ENCODE data around the gene ARHGAP32. TPM values are rescaled to one million over a fixed set of nuclear protein-coding genes. Genes with fewer than 3 reads are reported as not detected.

Gene ARHGAP32
- polyA plus RNA-seq, 1 of the 3 experiments (the other 2 are of a cell fraction), result 4.8 TPM

- CTCF ChIA-PET, result interaction anchor here (1.1 to 34.0 kb wide), 3 partner anchors 16 to 51 kb away, joined by 3 to 872 read pairs (median 113); partner anchors contain the start of gene KCNJ5
- Histone ChIP-seq H3K9me2 (no peaks in the 10 kb centered on the region), H3K4me3 (ENCODE audit: low read depth in 2 of 2, low read length in 1 of 2) (no peak overlapping the region), H4K20me1 (ENCODE audit: insufficient read depth) (no peaks in the 10 kb centered on the region), H3K36me3 (replicated peaks in 1 of 2; ENCODE audit: control insufficient read depth in 1 of 2, insufficient read depth in 2 of 2, low read length in 1 of 2) (no peaks in the 10 kb centered on the region), H3K9me3 (no peaks in the 10 kb centered on the region), H3K9ac (no peak overlapping the region), H3F3A (replicated peaks; ENCODE audit: insufficient read depth) (no peaks in the 10 kb centered on the region), H3K27me3 (ENCODE audit: insufficient read depth) (no peaks in the 10 kb centered on the region), H3K4me1 (ENCODE audit: control insufficient read depth in 1 of 2, insufficient read depth in 2 of 2, low read depth in 1 of 2, low read length in 1 of 2) (no peaks in the 10 kb centered on the region; a peak in 1 of 4 replicates), H3K27ac (ENCODE audit: low read depth in 2 of 2, low read length in 1 of 2) (no peak overlapping the region), H2AFZ (ENCODE audit: low read depth) (no peak overlapping the region), H3K4me2 (no peak overlapping the region), H3K79me2 (ENCODE audit: insufficient read depth) (no peaks in the 10 kb centered on the region)
- WGBS (ENCODE audit: low lambda C conversion rate), result 76% methylated on average over 5 of the region's 15 CpGs
- DNase-seq, result no peak
- TF ChIP-seq FOXM1 (IDR thresholded peaks at IDR 0.05; ENCODE audit: low read depth) (no peak), RFX5 (IDR thresholded peaks at IDR 0.05; ENCODE audit: low read length) (no peak), CTCF (IDR thresholded peaks at IDR 0.05) (no peak), MEF2A (IDR thresholded peaks at IDR 0.05; ENCODE audit: borderline replicate concordance, low read depth) (no peak), GABPA (IDR thresholded peaks at IDR 0.05; ENCODE audit: low read depth) (no peak), YY1 (IDR thresholded peaks at IDR 0.05; ENCODE audit: low read depth) (no peak), RAD21 (IDR thresholded peaks at IDR 0.05; ENCODE audit: low read length) (no peak), TCF12 (IDR thresholded peaks at IDR 0.05) (no peak), SIN3A (IDR thresholded peaks at IDR 0.05; ENCODE audit: borderline replicate concordance, low read depth, low read length) (no peak), NRF1 (IDR thresholded peaks at IDR 0.05; ENCODE audit: low read depth, low read length) (no peak), EP300 (IDR thresholded peaks at IDR 0.05; ENCODE audit: borderline replicate concordance in 1 of 2, low read depth in 1 of 2, low read length in 1 of 2) (no peak), IRF3 (IDR thresholded peaks at IDR 0.05; ENCODE audit: low read depth, low read length) (no peak), SMC3 (IDR thresholded peaks at IDR 0.05; ENCODE audit: low read depth, low read length) (no peak), CHD2 (IDR thresholded peaks at IDR 0.05; ENCODE audit: low read length, partially characterized antibody) (no peak)
- TF ChIP-seq, protein P1, sequence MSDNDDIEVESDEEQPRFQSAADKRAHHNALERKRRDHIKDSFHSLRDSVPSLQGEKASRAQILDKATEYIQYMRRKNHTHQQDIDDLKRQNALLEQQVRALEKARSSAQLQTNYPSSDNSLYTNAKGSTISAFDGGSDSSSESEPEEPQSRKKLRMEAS (IDR thresholded peaks at IDR 0.05; ENCODE audit: low read depth), result no peak
- TF ChIP-seq, protein P2, sequence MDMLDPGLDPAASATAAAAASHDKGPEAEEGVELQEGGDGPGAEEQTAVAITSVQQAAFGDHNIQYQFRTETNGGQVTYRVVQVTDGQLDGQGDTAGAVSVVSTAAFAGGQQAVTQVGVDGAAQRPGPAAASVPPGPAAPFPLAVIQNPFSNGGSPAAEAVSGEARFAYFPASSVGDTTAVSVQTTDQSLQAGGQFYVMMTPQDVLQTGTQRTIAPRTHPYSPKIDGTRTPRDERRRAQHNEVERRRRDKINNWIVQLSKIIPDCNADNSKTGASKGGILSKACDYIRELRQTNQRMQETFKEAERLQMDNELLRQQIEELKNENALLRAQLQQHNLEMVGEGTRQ (IDR thresholded peaks at IDR 0.05; ENCODE audit: borderline replicate concordance, low read depth, low read length), result no peak
- POLR2A ChIA-PET, result no interaction called here
Observed at GRCh38 chr11:128940603-128941002, 251.5 kb downstream of the ARHGAP32 start.
